Activated CD4-positive, alpha-beta T cell treated with anti-CD3 and anti-CD28 coated beads, Interleukin-2, amount 10 ng/mL, durations not matched to agents 24 days and 14 days (primary cell): Measurements from ENCODE around the gene KREMEN2. TPM values are rescaled to one million over a fixed set of nuclear protein-coding genes. Genes with fewer than 3 reads are reported as not detected.
A peak's percentile ranks its signal among the peaks of the same experiment; 100 is the strongest.
"Not testable (repeated sequence)": the region's sequence is repeated elsewhere in the genome, so short reads cannot be mapped to it uniquely, and the experiment has no call there.

ENCODE experiments used
- DNase-seq: peaks from one replicate; pipeline ENCODE4 v3.0.0; 2022
- H3K27ac Mint-ChIP-seq: one replicate; pipeline ENCODE4 v1.8.0; 2022; ENCODE audit warnings: mild to moderate bottlenecking, mixed read lengths
- H3K27me3 Mint-ChIP-seq: one replicate; pipeline ENCODE4 v1.8.0; 2022; ENCODE audit warnings: mixed read lengths
- H3K36me3 Mint-ChIP-seq: one replicate; pipeline ENCODE4 v1.8.0; 2022; ENCODE audit warnings: low read depth, mild to moderate bottlenecking, mixed read lengths
- H3K4me1 Mint-ChIP-seq: one replicate; pipeline ENCODE4 v1.8.0; 2021; ENCODE audit warnings: mixed read lengths
- H3K4me3 Mint-ChIP-seq: one replicate; pipeline ENCODE4 v1.8.0; 2022; ENCODE audit warnings: mild to moderate bottlenecking, moderate library complexity, mixed read lengths
- H3K9me3 Mint-ChIP-seq: one replicate; pipeline ENCODE4 v1.8.0; 2021; ENCODE audit warnings: mixed read lengths
- intact Hi-C: fragments of 100-400 bp; cut with micrococcal nuclease; formaldehyde crosslinking; loops from one replicate; pipeline ENCODE4 v1.15.1; 2023
- total RNA-seq: library from RNA; stranded (reverse); gene quantifications from 2 replicates; pipeline ENCODE4 v1.2.3, GENCODE V29; 2022

KREMEN2 gene, protein sequence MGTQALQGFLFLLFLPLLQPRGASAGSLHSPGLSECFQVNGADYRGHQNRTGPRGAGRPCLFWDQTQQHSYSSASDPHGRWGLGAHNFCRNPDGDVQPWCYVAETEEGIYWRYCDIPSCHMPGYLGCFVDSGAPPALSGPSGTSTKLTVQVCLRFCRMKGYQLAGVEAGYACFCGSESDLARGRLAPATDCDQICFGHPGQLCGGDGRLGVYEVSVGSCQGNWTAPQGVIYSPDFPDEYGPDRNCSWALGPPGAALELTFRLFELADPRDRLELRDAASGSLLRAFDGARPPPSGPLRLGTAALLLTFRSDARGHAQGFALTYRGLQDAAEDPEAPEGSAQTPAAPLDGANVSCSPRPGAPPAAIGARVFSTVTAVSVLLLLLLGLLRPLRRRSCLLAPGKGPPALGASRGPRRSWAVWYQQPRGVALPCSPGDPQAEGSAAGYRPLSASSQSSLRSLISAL
- total RNA-seq, result 0.17 and 0.28 TPM in 2 replicates

DNA sequence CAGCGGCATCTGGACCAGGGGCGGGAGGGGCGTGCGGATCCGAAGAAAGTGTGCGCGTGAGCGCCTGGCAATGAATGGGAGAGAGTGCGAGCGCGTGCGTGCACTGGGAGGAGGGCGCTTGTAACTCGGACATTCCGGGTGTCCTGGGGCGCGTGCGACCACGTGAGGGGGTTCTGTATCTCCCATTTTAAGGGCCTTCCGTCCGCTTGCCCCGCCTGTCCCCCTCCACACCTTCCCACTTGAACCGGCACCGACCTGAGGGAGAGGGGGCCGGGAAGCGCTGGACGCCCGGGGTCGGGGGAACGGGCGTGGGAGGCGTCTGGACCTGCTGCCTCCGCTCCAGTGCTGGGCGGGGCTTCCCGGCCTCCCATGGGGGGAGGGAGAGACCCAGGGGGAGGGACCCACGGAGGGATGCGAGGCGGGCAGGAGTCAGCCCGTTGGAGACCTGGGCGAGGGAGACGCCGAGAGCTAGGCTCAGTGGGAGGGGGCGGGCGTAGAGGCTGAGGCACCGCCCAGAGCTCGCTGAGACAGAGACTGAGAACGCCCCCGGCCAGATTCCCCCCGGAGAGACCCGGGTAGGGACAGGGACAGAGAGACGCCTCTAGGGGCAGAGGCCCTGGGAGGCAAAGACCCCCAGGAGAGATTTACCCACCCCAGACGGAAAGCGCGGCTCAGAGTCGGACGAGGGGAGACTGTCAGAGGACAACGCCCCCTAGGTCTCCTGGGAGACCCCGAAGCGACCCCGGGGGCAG lies at the start of gene KREMEN2:
Gene KREMEN2, plus strand, starts transcription at position 553 of the 752 bp plus-strand sequence. CDS start 246 bp downstream, outside the sequence.
- peak within 1 kb of the TSS; percentile 83 for H3K4me3 Mint-ChIP-seq
- DNase-seq, result peak; percentile 83
- intact Hi-C loops, result loop anchor here (5.0 kb wide), 2 partner anchors 52 to 82 kb away; partner anchors contain the start of genes FLYWCH1 and FLYWCH2
- H3K9me3 Mint-ChIP-seq, result no peaks in the 10 kb centered on the region
- H3K27me3 Mint-ChIP-seq, result peaks cover 33% of the 10 kb centered on the region
- peaks cover 17% of the 10 kb centered on the region for H3K4me1 Mint-ChIP-seq
- peaks cover 3% of the 10 kb centered on the region for H3K36me3 Mint-ChIP-seq
- peak within 1 kb of the TSS; percentile 49 for H3K27ac Mint-ChIP-seq

DNA sequence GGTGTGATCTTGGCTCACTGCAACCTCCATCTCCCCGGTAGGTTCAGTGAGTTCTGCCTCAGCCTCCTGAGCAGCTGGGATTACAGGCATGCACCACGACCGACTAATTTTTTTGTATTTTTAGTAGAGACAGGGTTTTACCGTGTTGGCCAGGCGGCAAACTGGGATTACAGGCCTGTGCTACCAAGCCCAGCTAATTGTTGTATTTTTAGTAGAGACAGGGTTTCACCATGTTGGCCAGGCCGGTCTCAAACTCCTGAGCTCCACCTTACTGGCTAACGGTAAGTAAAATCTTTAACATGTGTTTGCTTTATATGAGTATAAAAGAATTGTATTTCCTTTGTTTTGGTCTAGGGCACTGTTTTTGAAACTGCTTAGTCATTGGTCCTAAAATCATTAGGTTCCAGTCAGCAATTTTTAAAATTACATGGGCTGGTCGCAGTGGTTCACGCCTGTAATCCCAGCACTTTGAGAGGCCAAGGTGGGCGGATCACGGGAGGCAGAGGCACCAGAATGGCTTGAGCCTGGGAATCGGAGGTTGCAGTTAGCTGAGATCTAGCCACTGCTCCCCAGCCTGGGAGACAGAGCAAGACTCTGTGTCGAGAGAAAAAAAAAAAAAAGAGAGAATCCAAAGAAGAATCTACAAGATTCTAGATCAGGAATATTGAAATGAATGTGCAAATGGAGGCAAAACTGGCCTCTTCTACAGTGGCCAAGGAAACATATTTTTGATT lies 48.7 kb upstream of the KREMEN2 start:
- peaks cover 19% of the 10 kb centered on the region for H3K36me3 Mint-ChIP-seq
- H3K27ac Mint-ChIP-seq, result peak overlapping the region; percentile 34
- H3K4me3 Mint-ChIP-seq, result no peak overlapping the region
- peaks cover 28% of the 10 kb centered on the region for H3K4me1 Mint-ChIP-seq
- H3K9me3 Mint-ChIP-seq, result no peaks in the 10 kb centered on the region
- H3K27me3 Mint-ChIP-seq, result peaks cover 4% of the 10 kb centered on the region
- DNase-seq, result no peak
- intact Hi-C loops, result no loop called here

DNA sequence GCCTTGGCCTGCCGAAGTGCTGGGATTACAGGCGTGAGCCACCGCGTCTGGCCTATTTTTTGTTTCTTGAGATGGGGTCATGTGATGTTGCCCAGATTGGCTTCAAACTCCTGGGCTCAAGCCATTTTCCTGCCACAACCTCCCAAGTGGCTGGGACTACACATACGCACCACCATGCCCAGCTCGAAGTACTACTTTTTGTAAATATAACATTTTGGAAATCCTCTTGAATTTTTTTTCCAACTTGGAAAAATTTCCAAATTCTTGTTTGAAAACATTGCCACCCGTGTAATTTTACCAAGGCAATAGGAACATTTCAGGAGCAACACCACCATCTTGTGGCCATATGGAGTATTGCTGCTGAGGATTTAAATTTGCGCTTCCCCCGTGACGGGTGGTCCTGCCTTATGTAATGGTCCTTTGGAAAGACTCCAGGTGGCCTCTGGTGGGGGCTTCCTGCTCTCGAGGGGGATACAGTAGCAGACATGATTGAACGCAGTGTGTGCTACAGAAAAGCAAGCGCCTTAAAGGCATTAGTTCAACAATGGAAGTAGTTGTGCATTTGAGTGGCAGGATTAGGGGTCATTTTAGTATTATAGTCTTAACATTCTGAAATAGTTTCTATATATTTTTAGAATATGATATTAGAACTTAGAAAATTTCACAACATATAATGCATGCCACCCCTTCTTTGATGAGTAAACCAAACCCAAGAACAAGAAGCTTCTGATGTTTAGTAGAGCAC lies 44.4 kb upstream of the KREMEN2 start:
- Mint-ChIP-seq H3K36me3 (peaks cover 16% of the 10 kb centered on the region), H3K4me3 (no peak overlapping the region), H3K27ac (peak overlapping the region; percentile 38), H3K9me3 (no peaks in the 10 kb centered on the region), H3K4me1 (peaks cover 8% of the 10 kb centered on the region), H3K27me3 (no peaks in the 10 kb centered on the region)
- intact Hi-C loops, result loop anchor here (1.0 kb wide), 2 partner anchors 15 to 44 kb away; no protein-coding TSS in a partner anchor
- DNase-seq, result peak; percentile 91

DNA sequence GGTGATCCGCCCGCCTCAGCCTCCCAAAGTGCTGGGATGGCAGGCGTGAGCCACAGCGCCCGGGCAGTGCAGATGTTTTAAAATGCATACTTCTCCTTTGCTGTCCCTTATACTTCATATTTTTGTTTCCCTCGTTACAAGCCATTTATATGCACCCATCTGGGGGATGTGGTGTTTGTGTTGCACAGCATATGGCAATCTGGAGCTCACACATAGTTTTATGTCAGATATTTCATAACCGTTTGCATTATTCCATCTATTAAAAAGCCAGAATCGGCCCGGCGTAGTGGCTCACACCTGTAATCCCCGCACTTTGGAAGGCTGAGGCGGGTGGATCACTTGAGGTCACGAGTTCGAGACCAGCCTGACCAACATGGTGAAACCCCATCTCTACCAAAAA lies 40.6 kb upstream of the KREMEN2 start:
- H3K4me3 Mint-ChIP-seq, result no peak overlapping the region
- H3K27me3 Mint-ChIP-seq, result no peaks in the 10 kb centered on the region
- H3K9me3 Mint-ChIP-seq, result no peaks in the 10 kb centered on the region
- DNase-seq, result no peak
- peaks cover 10% of the 10 kb centered on the region for H3K36me3 Mint-ChIP-seq
- intact Hi-C loops, result no loop called here
- peaks cover 22% of the 10 kb centered on the region for H3K4me1 Mint-ChIP-seq
- H3K27ac Mint-ChIP-seq, result no peak overlapping the region

DNA sequence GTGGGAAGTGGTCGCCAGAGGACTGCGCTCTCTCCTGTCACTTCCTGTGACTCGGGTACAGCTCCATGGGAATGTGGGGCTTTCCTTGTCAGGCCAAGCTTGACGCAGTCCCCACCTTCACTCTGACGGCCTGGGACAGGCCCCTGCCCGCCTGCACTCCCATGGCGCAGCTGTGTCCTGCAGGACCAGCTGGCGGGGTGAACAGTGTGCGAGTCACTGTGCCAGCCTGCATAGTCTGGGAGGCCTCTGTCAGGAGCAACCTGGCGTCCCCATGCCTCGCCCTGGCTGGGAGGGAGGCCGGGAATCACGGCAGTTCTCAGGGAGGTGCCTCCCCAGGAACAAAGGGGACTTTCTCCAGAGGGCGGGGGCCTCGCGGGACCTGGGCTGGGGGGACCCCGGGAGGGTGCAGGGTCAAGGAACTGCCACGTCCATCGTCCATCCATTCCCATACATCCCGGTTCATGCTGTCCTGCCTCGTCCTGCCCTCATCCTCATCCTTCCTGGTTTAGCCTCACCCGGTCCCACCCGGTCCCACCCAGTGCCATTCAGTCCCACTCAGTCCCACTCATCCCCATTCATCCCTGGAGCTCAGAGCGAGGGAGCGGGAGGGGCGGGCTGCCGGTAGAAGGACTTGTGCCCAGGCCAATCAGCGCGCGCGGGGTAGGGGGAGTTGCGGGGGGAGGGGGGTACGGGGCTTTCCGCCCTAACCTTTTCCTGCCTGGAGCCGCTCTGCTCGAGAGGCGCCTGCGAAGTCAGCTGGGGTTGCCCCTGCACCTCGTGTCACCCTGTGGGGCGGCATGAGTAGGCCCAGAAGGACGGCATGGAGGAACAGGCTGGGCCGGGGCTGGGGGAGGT lies 38.9 kb upstream of the KREMEN2 start:
- Mint-ChIP-seq H3K9me3 (no peaks in the 10 kb centered on the region), H3K4me3 (no peak overlapping the region), H3K4me1 (peaks cover 16% of the 10 kb centered on the region), H3K27me3 (no peaks in the 10 kb centered on the region), H3K27ac (no peak overlapping the region), H3K36me3 (peaks cover 8% of the 10 kb centered on the region)
- intact Hi-C loops, result no loop called here
- DNase-seq, result no peak

DNA sequence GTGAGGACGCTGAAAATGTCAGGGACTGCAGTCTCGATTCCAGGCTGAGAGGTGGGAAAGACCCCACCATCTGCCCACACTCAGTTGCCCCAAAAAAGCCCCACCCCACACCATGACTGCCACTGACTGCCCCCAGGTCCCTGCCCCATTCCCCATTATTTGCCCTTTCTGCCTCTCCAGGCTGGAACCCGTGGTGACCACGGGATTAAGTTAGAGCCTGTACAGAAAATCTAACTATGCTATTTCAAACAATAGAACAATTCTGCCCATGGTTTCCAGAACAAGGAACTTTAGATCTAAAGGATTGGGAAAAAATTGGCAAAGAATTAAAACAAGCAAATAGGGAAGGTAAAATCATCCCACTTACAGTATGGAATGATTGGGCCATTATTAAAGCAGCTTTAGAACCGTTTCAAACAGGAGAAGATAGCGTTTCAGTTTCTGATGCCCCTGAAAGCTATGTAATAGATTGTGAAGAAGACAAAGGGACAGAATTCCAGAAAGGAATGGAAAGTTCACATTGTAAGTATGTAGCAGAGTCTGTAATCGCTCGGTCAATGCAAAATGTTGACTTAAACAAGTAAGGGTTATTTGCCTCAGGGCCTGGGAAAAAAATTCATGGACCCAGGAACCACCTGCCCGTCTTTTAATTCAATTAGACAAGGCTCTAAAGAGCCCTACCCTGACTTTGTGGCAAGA lies 38.0 kb upstream of the KREMEN2 start:
- Mint-ChIP-seq H3K4me3 (no peak overlapping the region), H3K36me3 (peaks cover 8% of the 10 kb centered on the region), H3K27ac (no peak overlapping the region), H3K9me3 (no peaks in the 10 kb centered on the region), H3K27me3 (no peaks in the 10 kb centered on the region), H3K4me1 (peaks cover 16% of the 10 kb centered on the region)
- intact Hi-C loops, result loop anchor here (2.0 kb wide), 2 partner anchors 15 to 51 kb away; partner anchors contain the start of gene FLYWCH1
- DNase-seq, result no peak

DNA sequence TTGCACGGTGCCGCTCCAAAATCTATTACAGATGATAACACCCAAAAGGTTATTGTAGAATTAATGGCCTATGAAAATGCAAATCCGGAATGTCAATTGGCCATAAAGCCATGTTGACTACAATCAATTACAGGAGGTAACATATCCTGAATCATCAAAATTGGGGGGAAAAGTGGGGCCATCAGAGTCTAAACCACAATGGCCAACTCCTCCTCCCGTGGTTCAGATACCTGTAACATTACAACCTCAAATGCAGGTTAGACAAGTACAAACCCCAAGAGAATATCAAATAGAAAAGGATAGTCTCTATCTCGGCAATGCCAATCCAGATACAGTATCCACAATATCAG lies 37.5 kb upstream of the KREMEN2 start:
- Mint-ChIP-seq H3K27me3 (no peaks in the 10 kb centered on the region), H3K4me1 (peaks cover 16% of the 10 kb centered on the region), H3K27ac (no peak overlapping the region), H3K4me3 (no peak overlapping the region), H3K36me3 (peaks cover 8% of the 10 kb centered on the region), H3K9me3 (no peaks in the 10 kb centered on the region)
- no peak for DNase-seq
- intact Hi-C loops, result loop anchor here (2.0 kb wide), 2 partner anchors 16 to 52 kb away; partner anchors contain the start of gene FLYWCH1

DNA sequence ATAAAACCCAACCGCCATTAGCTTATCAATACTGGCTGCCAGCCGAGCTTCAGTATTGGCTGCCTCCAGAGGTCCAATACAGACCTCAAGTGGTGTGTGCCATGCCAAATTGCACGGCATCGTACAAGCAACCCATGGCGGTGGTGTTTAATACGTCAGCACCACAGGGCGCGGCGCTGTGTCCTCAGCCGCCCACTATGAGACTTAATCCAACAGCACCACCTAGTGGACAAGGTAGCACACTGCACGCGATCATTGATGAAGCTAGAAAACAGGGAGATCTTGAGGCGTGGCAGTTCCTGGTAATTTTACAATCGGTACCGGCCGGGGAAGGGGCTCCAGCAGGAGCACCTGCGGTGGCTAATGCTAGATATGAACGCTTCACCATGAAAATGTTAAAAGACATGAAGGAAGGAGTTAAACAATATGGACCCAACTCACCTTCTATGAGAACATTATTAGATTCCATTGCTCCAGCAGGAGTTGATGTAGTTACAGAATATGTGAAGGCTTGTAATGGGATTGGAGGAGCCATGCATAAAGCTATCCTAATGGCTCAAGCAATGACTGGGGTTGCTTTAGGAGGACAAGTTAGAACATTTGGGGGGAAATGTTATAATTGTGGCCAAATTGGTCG lies 36.9 kb upstream of the KREMEN2 start:
- intact Hi-C loops, result loop anchor here (2.0 kb wide), 2 partner anchors 16 to 52 kb away; partner anchors contain the start of gene FLYWCH1
- no peaks in the 10 kb centered on the region for H3K9me3 Mint-ChIP-seq
- H3K27ac Mint-ChIP-seq, result no peak overlapping the region
- peak; percentile 97 for DNase-seq
- H3K27me3 Mint-ChIP-seq, result no peaks in the 10 kb centered on the region
- H3K36me3 Mint-ChIP-seq, result peaks cover 4% of the 10 kb centered on the region
- no peak overlapping the region for H3K4me3 Mint-ChIP-seq
- peaks cover 16% of the 10 kb centered on the region for H3K4me1 Mint-ChIP-seq

DNA sequence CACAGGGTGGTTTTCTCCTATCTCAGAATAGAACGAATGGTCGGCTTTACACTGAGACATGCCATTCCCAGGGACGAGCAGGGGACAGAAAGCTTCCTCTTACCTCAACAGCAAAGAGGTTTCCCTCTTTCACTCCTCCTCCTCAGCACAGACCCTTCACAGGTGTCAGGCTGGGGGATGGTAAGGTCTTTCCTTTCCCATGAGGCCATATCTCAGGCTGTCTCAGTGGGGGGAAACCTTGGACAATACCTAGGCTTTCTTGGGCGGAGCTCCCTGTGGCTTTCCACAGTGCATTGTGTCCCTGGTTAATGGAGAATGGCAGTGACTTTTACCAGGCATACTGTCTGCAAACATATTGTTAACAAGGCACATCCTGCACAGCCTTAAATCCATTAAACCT lies 35.9 kb upstream of the KREMEN2 start:
- H3K36me3 Mint-ChIP-seq, H3K9me3 Mint-ChIP-seq, H3K27me3 Mint-ChIP-seq, DNase-seq, H3K4me3 Mint-ChIP-seq, H3K27ac Mint-ChIP-seq, intact Hi-C loops: not testable (repeated sequence)
- H3K4me1 Mint-ChIP-seq, result peaks cover 16% of the 10 kb centered on the region

DNA sequence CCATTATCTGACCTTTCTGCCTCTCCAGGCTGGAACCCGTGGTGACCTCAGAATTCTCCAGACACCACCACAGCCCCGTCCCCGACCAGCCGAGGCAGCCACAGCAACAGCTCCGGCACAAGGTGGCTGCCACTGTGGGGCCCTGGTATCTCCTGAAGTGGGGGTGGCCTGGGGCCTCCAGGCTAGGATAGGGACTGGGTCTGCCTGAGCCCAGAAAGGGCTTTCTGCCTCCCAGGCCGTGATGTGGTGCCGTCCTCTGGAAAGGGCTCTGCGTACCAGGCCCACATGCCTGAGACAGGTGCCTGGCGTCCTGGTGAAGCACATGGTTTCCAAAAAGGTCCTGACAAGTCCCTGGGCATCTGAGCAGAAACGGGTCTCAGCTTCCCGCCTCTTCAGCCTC lies 35.3 kb upstream of the KREMEN2 start:
- Mint-ChIP-seq H3K4me1 (peaks cover 16% of the 10 kb centered on the region), H3K9me3 (no peaks in the 10 kb centered on the region), H3K27ac (no peak overlapping the region), H3K27me3 (no peaks in the 10 kb centered on the region), H3K36me3 (peaks cover 2% of the 10 kb centered on the region), H3K4me3 (no peak overlapping the region)
- intact Hi-C loops, result no loop called here
- no peak for DNase-seq

DNA sequence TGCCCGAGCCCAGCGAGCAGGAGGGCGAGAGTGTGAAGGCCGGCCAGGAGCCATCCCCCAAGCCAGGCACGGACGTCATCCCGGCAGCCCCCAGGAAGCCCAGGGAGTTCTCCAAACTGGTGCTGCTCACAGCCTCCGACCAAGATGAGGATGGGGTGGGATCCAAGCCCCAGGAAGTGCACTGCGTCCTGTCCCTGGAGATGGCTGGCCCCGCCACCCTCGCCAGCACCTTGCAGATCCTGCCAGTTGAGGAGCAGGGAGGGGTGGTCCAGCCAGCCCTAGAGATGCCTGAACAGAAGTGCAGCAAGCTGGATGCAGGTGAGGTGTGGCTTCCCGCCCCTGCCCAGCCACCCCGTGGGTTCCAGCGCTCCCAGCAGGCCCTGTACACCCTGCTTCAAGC lies 34.4 kb upstream of the KREMEN2 start:
- peaks cover 19% of the 10 kb centered on the region for H3K4me1 Mint-ChIP-seq
- no peak for DNase-seq
- no peak overlapping the region for H3K27ac Mint-ChIP-seq
- H3K9me3 Mint-ChIP-seq, result no peaks in the 10 kb centered on the region
- no peaks in the 10 kb centered on the region for H3K27me3 Mint-ChIP-seq
- no peak overlapping the region for H3K4me3 Mint-ChIP-seq
- H3K36me3 Mint-ChIP-seq, result peaks cover 10% of the 10 kb centered on the region
- intact Hi-C loops, result no loop called here

DNA sequence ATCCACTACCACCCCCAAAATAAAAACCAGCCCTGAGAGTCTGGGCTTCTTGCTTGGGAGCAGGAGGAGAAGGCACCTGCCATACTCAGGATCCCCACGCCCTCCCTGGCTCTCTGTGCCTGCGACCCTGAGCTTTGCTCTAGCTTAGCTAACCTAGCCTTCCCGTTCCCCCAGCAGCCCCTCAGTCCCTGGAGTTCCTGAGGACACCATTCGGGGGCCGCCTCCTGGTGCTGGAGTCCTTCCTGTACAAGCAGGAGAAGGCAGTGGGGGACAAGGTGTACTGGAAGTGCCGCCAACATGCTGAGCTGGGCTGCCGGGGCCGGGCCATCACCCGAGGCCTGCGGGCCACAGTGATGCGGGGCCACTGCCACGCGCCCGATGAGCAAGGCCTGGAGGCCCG lies 33.8 kb upstream of the KREMEN2 start:
- Mint-ChIP-seq H3K27me3 (no peaks in the 10 kb centered on the region), H3K27ac (no peak overlapping the region), H3K4me3 (no peak overlapping the region), H3K9me3 (no peaks in the 10 kb centered on the region), H3K4me1 (peaks cover 20% of the 10 kb centered on the region), H3K36me3 (peaks cover 10% of the 10 kb centered on the region)
- no peak for DNase-seq
- intact Hi-C loops, result no loop called here
